NCI-H1694 treated with DMSO at 0.1 percent for 48 hours (cell line): ENCODE measurements around the gene CCDC57.

Source experiments
- DNase-seq: peaks from one replicate; lab custom pipeline; 2025; lab: John Stamatoyannopoulos, UW

The CCDC57 gene

GRCh38 chr17:82246365-82247181 is 33.9 kb upstream of the CCDC57 start:
- DNase-seq = no peak

- DNase-seq = no peak
Measured at GRCh38 chr17:82246040-82246364, 33.4 kb upstream of the CCDC57 start.

GRCh38 chr17:82245134-82246039 is 32.7 kb upstream of the CCDC57 start:
- DNase-seq = no peak

- DNase-seq = peak; percentile 43
Measured at GRCh38 chr17:82244413-82245133, 31.9 kb upstream of the CCDC57 start.

GRCh38 chr17:82243648-82244412 is 31.2 kb upstream of the CCDC57 start:
- DNase-seq = no peak

- DNase-seq = peak; percentile 97
Measured at GRCh38 chr17:82242977-82243647, 30.5 kb upstream of the CCDC57 start.

GRCh38 chr17:82242698-82242976 is 30.0 kb upstream of the CCDC57 start:
- DNase-seq = no peak

GRCh38 chr17:82241926-82242697 is 29.5 kb upstream of the CCDC57 start:
- peak; percentile 30 for DNase-seq

- peak; percentile 36 for DNase-seq
Measured at GRCh38 chr17:82241183-82241925, 28.7 kb upstream of the CCDC57 start.

GRCh38 chr17:82240506-82241182 is 28.0 kb upstream of the CCDC57 start:
- DNase-seq = no peak

- DNase-seq = peak; percentile 29
Measured at GRCh38 chr17:82239926-82240505, 27.4 kb upstream of the CCDC57 start.

- DNase-seq = no peak
Measured at GRCh38 chr17:82239401-82239925, 26.8 kb upstream of the CCDC57 start.

GRCh38 chr17:82238472-82239201 is 26.0 kb upstream of the CCDC57 start:
- no peak for DNase-seq

- DNase-seq = no peak
Measured at GRCh38 chr17:82237746-82238471, 25.3 kb upstream of the CCDC57 start.

GRCh38 chr17:82237083-82237745 is 24.6 kb upstream of the CCDC57 start:
- no peak for DNase-seq

GRCh38 chr17:82236142-82236971 is 23.7 kb upstream of the CCDC57 start:
- peak; percentile 82 for DNase-seq
